ENCODE measurements around the gene KDM5A. TPM values are rescaled to one million over a fixed set of nuclear protein-coding genes. Genes with fewer than 3 reads are reported as not detected.

Gene KDM5A
- polyA plus RNA-seq, 3 donors = 12.2 to 31.4 (median 17.1) TPM

DNA sequence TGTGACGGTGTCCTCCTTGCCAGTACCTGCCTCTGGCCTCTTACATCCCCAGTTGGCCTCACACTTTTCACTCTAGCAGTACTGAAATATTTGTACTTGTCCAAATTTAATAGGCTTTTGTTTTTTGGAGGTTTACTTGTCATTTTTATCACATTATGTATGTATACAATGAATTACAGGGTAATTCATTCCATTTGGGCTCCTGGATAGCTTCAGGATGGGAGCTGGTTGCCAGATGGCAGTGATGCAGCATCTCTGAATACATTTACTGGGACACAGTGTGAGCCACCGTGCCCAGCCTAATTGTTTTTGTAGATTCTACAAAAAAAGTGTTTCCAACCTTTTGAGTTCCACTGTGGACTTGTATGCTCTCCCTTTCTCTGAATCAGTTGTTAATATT is 25.7 kb upstream of the KDM5A start:
- Mint-ChIP-seq H3K27ac (no peak overlapping the region), H3K4me1 (no peaks in the 10 kb centered on the region), H3K4me3 (no peak overlapping the region), H3K9me3 (peaks cover 0 to 1% (median 0%) of the 10 kb centered on the region in 7 donors), H3K36me3 (peaks cover 54 to 76% of the 10 kb centered on the region in 2 donors), H3K27me3 (ENCODE audit: low read depth in 3 of 3) (peaks cover 0 to 1% (median 0%) of the 10 kb centered on the region in 3 donors)
- H3K9ac ChIP-seq (ENCODE audit: insufficient read depth, low read length, poor library complexity, severe bottlenecking) = no peak overlapping the region
- intact Hi-C loops (cut with micrococcal nuclease) = no loop called here
- H3K79me2 ChIP-seq (ENCODE audit: insufficient read depth, low read length) = no peaks in the 10 kb centered on the region
- H3K27me3 ChIP-seq (ENCODE audit: control insufficient read depth in 2 of 2, insufficient read depth in 2 of 2, low read length in 2 of 2) = no peaks in the 10 kb centered on the region
- no CpG with 5 or more reads among the region's 2 CpGs for WGBS (ENCODE audit: insufficient coverage)
- H3K4me3 ChIP-seq (replicated peaks in 1 of 3; ENCODE audit: low read depth in 2 of 3, low read length in 3 of 3) = no peak overlapping the region
- no peaks in the 10 kb centered on the region for H3K4me1 ChIP-seq (ENCODE audit: control insufficient read depth in 1 of 2, insufficient read depth in 2 of 2, low read length in 2 of 2)
- no peak overlapping the region for H3K4me2 ChIP-seq (replicated peaks; ENCODE audit: extremely low read depth, low read length, poor library complexity, severe bottlenecking)
- H3K9me3 ChIP-seq (replicated peaks in 1 of 2; ENCODE audit: control insufficient read depth in 1 of 2, insufficient read depth in 1 of 2, low read length in 2 of 2) = no peaks in the 10 kb centered on the region
- TF ChIP-seq CTCF (IDR thresholded peaks at IDR 0.05) = no peak
- H2AFZ ChIP-seq (ENCODE audit: insufficient read depth, low read depth, low read length, poor library complexity, severe bottlenecking) = no peak overlapping the region
- peaks cover 65 to 71% of the 10 kb centered on the region in 2 donors for H3K36me3 ChIP-seq (replicated peaks in 1 of 2; ENCODE audit: control insufficient read depth in 1 of 2, insufficient read depth in 2 of 2, low read length in 2 of 2)
- H3K27ac ChIP-seq (ENCODE audit: low read depth in 1 of 2, low read length in 2 of 2) = no peak overlapping the region
- DNase-seq = no peak
- no peaks in the 10 kb centered on the region for H4K20me1 ChIP-seq (ENCODE audit: insufficient read depth, low read length)

DNA sequence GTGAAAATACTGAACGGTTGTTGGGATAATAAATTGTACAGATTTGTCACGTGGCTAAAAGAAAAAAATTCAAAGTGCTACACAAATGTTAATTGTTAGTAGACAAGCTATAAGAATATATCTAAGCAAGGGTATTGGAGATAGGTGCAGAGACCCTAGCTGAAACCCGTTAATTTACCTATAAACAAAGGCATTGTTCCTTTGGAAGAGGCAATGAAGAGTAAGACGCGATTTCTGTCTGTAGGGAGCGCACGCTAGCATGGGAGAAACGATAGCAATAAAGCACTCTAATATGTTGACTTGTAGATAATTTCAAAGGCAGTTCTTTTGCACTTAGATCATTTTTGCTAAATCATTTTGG is 12.9 kb upstream of the KDM5A start:
- WGBS (ENCODE audit: insufficient coverage) = 0% methylated on average over 1 of the region's 8 CpGs
- Histone ChIP-seq H3K27me3 (ENCODE audit: control insufficient read depth in 2 of 2, insufficient read depth in 2 of 2, low read length in 2 of 2) (no peaks in the 10 kb centered on the region), H3K4me1 (ENCODE audit: control insufficient read depth in 1 of 2, insufficient read depth in 2 of 2, low read length in 2 of 2) (peaks cover 15 to 26% of the 10 kb centered on the region in 2 donors), H2AFZ (ENCODE audit: insufficient read depth, low read depth, low read length, poor library complexity, severe bottlenecking) (peak overlapping the region; percentile 94), H4K20me1 (ENCODE audit: insufficient read depth, low read length) (no peaks in the 10 kb centered on the region), H3K4me3 (replicated peaks in 1 of 3; ENCODE audit: low read depth in 2 of 3, low read length in 3 of 3) (peak overlapping the region; percentile 81 to 93 (median 92)), H3K79me2 (ENCODE audit: insufficient read depth, low read length) (peaks cover 27% of the 10 kb centered on the region), H3K4me2 (replicated peaks; ENCODE audit: extremely low read depth, low read length, poor library complexity, severe bottlenecking) (peak overlapping the region; percentile 88), H3K9ac (ENCODE audit: insufficient read depth, low read length, poor library complexity, severe bottlenecking) (peak overlapping the region; percentile 73), H3K9me3 (replicated peaks in 1 of 2; ENCODE audit: control insufficient read depth in 1 of 2, insufficient read depth in 1 of 2, low read length in 2 of 2) (no peaks in the 10 kb centered on the region), H3K36me3 (replicated peaks in 1 of 2; ENCODE audit: control insufficient read depth in 1 of 2, insufficient read depth in 2 of 2, low read length in 2 of 2) (no peaks in the 10 kb centered on the region), H3K27ac (ENCODE audit: low read depth in 1 of 2, low read length in 2 of 2) (peak overlapping the region; percentile 69 to 80)
- TF ChIP-seq CTCF (IDR thresholded peaks at IDR 0.05) = peak; percentile 0
- H3K27ac Mint-ChIP-seq = no peak overlapping the region
- H3K4me3 Mint-ChIP-seq = no peak overlapping the region
- intact Hi-C loops (cut with micrococcal nuclease) = no loop called here
- H3K36me3 Mint-ChIP-seq = peaks cover 3 to 20% of the 10 kb centered on the region in 2 donors
- H3K27me3 Mint-ChIP-seq (ENCODE audit: low read depth in 3 of 3) = no peaks in the 10 kb centered on the region
- no peak for DNase-seq
- H3K9me3 Mint-ChIP-seq = no peaks in the 10 kb centered on the region
- H3K4me1 Mint-ChIP-seq = peaks cover 9% of the 10 kb centered on the region

Data from CD14-positive monocyte (primary cell).